ENCODE measurements around the gene LAPTM5.

GRCh38 chr1:30790850-30791778 lies 33.5 kb upstream of the LAPTM5 start:
- TF ChIP-seq CTCF (IDR thresholded peaks at IDR 0.05) (no peak), POLR2AphosphoS5 (IDR thresholded peaks at IDR 0.05; ENCODE audit: low read depth, low read length) (no peak), TCF7L2 (IDR thresholded peaks at IDR 0.05; ENCODE audit: low read depth, low read length) (no peak), REST (IDR thresholded peaks at IDR 0.05; ENCODE audit: insufficient read depth in 1 of 2, low read depth in 2 of 2, low read length in 1 of 2) (no peak), SIN3A (IDR thresholded peaks at IDR 0.05; ENCODE audit: borderline replicate concordance, insufficient read depth, low read depth, low read length) (no peak)
